Loucy (cell line): ENCODE data around the gene DRC1.
"Not testable (repeated sequence)": the region's sequence is repeated elsewhere in the genome, so short reads cannot be mapped to it uniquely, and the experiment has no call there.

Source experiments
- EZH2phosphoT487 ChIP-seq: fragments of 200-600 bp; IDR thresholded peaks from 2 replicates; pipeline ENCODE4 v1.6.1; 2018; ENCODE audit warnings: antibody characterized with exemption, mild to moderate bottlenecking, moderate library complexity, borderline replicate concordance
- TF ChIP-seq, protein P1 (sequence below): fragments of 200-600 bp; sonication (generic); conservative IDR thresholded peaks from 2 replicates; pipeline ENCODE4 v1.5.1; 2014; ENCODE audit warnings: mild to moderate bottlenecking, antibody characterized with exemption, low read length

GRCh38 chr2:26369664-26370063 is 32.1 kb upstream of the DRC1 start:
- TF ChIP-seq, protein P1, sequence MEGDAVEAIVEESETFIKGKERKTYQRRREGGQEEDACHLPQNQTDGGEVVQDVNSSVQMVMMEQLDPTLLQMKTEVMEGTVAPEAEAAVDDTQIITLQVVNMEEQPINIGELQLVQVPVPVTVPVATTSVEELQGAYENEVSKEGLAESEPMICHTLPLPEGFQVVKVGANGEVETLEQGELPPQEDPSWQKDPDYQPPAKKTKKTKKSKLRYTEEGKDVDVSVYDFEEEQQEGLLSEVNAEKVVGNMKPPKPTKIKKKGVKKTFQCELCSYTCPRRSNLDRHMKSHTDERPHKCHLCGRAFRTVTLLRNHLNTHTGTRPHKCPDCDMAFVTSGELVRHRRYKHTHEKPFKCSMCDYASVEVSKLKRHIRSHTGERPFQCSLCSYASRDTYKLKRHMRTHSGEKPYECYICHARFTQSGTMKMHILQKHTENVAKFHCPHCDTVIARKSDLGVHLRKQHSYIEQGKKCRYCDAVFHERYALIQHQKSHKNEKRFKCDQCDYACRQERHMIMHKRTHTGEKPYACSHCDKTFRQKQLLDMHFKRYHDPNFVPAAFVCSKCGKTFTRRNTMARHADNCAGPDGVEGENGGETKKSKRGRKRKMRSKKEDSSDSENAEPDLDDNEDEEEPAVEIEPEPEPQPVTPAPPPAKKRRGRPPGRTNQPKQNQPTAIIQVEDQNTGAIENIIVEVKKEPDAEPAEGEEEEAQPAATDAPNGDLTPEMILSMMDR: not testable (repeated sequence)
- TF ChIP-seq EZH2phosphoT487: not testable (repeated sequence)
